Occipital lobe (tissue), 2 donors: Measurements from ENCODE around the gene RSRC2. TPM values are rescaled to one million over a fixed set of nuclear protein-coding genes. Genes with fewer than 3 reads are reported as not detected.

Experiments
- small RNA-seq: library from RNA; depleted of rRNA; stranded (forward); fragments of <200 nt; gene quantifications from one replicate; pipeline ENCODE3, GENCODE V24; 2014
- total RNA-seq: library from RNA; depleted of rRNA; stranded (reverse); fragments of >200 nt; gene quantifications from one replicate; pipeline ENCODE4 v1.2.3, GENCODE V29; 2014

RSRC2 gene
- total RNA-seq, 1 donor from 2014 or later, result 77.7 TPM

Small RNA genes within 50 kb of the gene (small RNA-seq; reads per million reads assigned to genes)
- not detected for gene AC026333.1
- gene RF00411, result 0.23 reads per million

Other genes with a start within 250 kb of the RSRC2 start
- gene CLIP1, start 104.3 kb downstream of the RSRC2 start, total RNA-seq, result 73.5 TPM
- 31.7 TPM for gene ZCCHC8, start 26.0 kb downstream of the RSRC2 start, total RNA-seq
- 20.9 TPM for gene KNTC1, start 313 bp upstream of the RSRC2 start, total RNA-seq
- gene HCAR2, start 176.4 kb upstream of the RSRC2 start, total RNA-seq, result not detected
- 0.16 TPM for gene HCAR3, start 189.9 kb upstream of the RSRC2 start, total RNA-seq
- 0.78 TPM for gene HCAR1, start 203.9 kb upstream of the RSRC2 start, total RNA-seq
- gene DENR, start 225.9 kb upstream of the RSRC2 start, total RNA-seq, result 46.6 TPM
- 9.4 TPM for gene CCDC62, start 247.6 kb upstream of the RSRC2 start, total RNA-seq